Thyroid gland (tissue), 4 donors: ENCODE measurements around the gene CRYGA.

ENCODE experiments used
- CTCF ChIP-seq, 6 experiments: fragments of 200-600 bp in 3 of 6; fragments of 450-650 bp in 3 of 6; sonication (generic) in 3 of 6; IDR thresholded peaks; one replicate each; pipeline ENCODE4 v1.5.1; 2016 to 2019; ENCODE audit warnings: antibody characterized with exemption in 6 of 6, mild to moderate bottlenecking in 2 of 6, inconsistent platforms in 1 of 6, moderate library complexity in 1 of 6
- POLR2A ChIP-seq, 2 donors: fragments of 450-650 bp; IDR thresholded peaks; one replicate each; pipeline ENCODE4 v1.6.1; 2017; ENCODE audit warnings: antibody characterized with exemption in 2 of 2, mild to moderate bottlenecking in 2 of 2, moderate library complexity in 1 of 2

- TF ChIP-seq CTCF (IDR thresholded peaks at IDR 0.05): no peak
- no peak for TF ChIP-seq POLR2A (IDR thresholded peaks at IDR 0.05)
Measured at GRCh38 chr2:208112969-208113368, 50.4 kb downstream of the CRYGA start.
